ENCODE measurements around the gene CTNNBL1. TPM values are rescaled to one million over a fixed set of nuclear protein-coding genes. Genes with fewer than 3 reads are reported as not detected.
A peak's percentile ranks its signal among the peaks of the same experiment; 100 is the strongest.

CTNNBL1 gene
- total and polyA plus RNA-seq, 8 donors, result 10.5 to 148 (median 42.0) TPM

DNA sequence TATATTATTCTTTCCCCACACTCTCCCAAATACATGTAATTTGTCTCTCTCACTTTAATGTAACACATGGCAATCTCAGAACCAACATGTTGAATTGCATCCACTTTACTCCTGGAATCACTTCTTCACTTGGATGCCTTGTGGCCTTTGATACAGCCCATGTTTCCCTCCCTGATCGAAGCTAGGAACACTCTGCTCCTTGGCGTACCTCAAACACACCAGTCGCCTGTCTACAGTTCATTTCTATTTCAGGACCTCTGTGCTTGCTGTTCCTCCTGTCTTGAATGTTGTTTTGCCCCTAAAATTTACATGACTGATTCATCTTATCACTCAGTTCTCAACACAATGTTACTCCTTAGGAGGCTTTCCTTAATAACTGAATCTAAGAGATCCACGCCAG, 106.8 kb downstream of the CTNNBL1 start:
- TF ChIP-seq CTCF (IDR thresholded peaks at IDR 0.05) (no peak), POLR2A (IDR thresholded peaks at IDR 0.05) (no peak), POLR2AphosphoS5 (IDR thresholded peaks at IDR 0.05) (no peak), EP300 (IDR thresholded peaks at IDR 0.05) (no peak)
- no peak for DNase-seq
- Histone ChIP-seq H3K36me3 (peaks cover 23 to 65% (median 62%) of the 10 kb centered on the region in 4 donors), H3K9me3 (no peaks in the 10 kb centered on the region), H3K27me3 (no peaks in the 10 kb centered on the region), H3K27ac (no peak overlapping the region), H3K4me1 (no peaks in the 10 kb centered on the region), H3K4me3 (no peak overlapping the region)
- WGBS, 5 donors, result 93 to 98% (median 97%) methylated on average over 4 of the region's 4 CpGs
- intact Hi-C loops (cut with DNase I; ENCODE audit: low total_unique reads), result no loop called here

- no peaks in the 10 kb centered on the region for H3K9me3 ChIP-seq
- intact Hi-C loops (cut with DNase I; ENCODE audit: low total_unique reads), result no loop called here
- WGBS, 5 donors, result 41 to 48% (median 44%) methylated on average over 2 of the region's 2 CpGs
- peak overlapping the region in 1 of 5 donors; percentile 18 for H3K27ac ChIP-seq
- no peak for TF ChIP-seq POLR2A (IDR thresholded peaks at IDR 0.05)
- TF ChIP-seq CTCF (IDR thresholded peaks at IDR 0.05), result no peak
- no peak for TF ChIP-seq POLR2AphosphoS5 (IDR thresholded peaks at IDR 0.05)
- no peak for TF ChIP-seq EP300 (IDR thresholded peaks at IDR 0.05)
- no peaks in the 10 kb centered on the region for H3K27me3 ChIP-seq
- H3K4me3 ChIP-seq, result no peak overlapping the region
- DNase-seq, result no peak
- H3K36me3 ChIP-seq, result peaks cover 16 to 69% (median 66%) of the 10 kb centered on the region in 4 donors
- H3K4me1 ChIP-seq, result no peaks in the 10 kb centered on the region
These were observed 108.1 kb downstream of the CTNNBL1 start for GRCh38 chr20:37801921-37802320.

DNA sequence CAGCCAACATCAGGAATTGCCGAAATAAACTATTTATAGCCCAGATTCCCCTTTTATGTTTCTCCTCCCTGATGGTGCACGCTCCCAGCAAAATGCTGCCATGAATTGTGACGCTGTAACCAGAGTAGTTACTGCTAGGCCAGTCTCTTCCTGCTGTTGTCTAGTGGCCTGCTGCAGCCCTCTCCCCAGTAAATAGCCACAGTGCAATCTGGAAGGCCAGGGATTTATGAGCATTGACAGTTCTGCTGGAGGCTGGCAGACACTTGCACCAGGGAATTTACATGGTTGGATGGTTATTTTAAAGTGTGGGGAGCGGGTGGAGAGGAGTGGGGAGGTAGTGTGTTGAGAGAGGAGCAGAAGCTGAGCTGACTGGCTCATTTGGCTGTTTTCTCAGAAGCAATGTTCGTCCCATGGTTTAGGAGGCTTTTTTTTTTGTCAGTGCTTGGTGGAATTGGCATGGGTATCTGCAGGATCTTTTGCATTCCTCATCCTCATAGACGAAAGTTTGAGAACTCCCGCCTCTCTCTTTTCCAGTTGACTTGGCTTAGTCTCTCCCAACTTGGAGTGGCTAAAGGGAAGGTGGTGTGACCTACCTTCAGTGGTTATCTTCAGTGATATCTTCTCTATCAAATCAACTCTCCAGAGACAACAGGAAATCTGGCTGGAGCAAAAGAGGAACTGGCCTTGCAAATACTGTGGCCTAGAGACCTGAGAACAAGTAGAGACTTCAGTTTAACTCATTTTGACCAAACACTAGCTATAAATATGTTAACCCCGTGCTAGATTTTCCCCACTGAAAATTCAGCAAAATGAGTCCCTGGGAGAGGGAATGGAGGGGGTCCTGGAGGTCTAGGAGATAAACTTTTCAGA, 109.8 kb downstream of the CTNNBL1 start:
- Histone ChIP-seq H3K4me3 (no peak overlapping the region), H3K36me3 (peaks cover 16 to 70% (median 68%) of the 10 kb centered on the region in 4 donors), H3K27ac (no peak overlapping the region), H3K27me3 (no peaks in the 10 kb centered on the region), H3K9me3 (no peaks in the 10 kb centered on the region), H3K4me1 (no peaks in the 10 kb centered on the region)
- WGBS, 5 donors, result 79 to 89% (median 88%) methylated on average over 8 of the region's 8 CpGs
- TF ChIP-seq POLR2AphosphoS5 (IDR thresholded peaks at IDR 0.05) (no peak), CTCF (IDR thresholded peaks at IDR 0.05) (no peak), POLR2A (IDR thresholded peaks at IDR 0.05) (no peak), EP300 (IDR thresholded peaks at IDR 0.05) (no peak)
- no peak for DNase-seq
- intact Hi-C loops (cut with DNase I; ENCODE audit: low total_unique reads), result no loop called here

GRCh38 chr20:37804584-37805566, 111.0 kb downstream of the CTNNBL1 start:
- Histone ChIP-seq H3K4me1 (no peaks in the 10 kb centered on the region), H3K9me3 (no peaks in the 10 kb centered on the region), H3K27me3 (no peaks in the 10 kb centered on the region), H3K27ac (peak overlapping the region in 1 of 5 donors; percentile 18), H3K36me3 (peaks cover 11 to 73% (median 70%) of the 10 kb centered on the region in 4 donors), H3K4me3 (no peak overlapping the region)
- TF ChIP-seq CTCF (IDR thresholded peaks at IDR 0.05) (no peak), EP300 (IDR thresholded peaks at IDR 0.05) (no peak), POLR2AphosphoS5 (IDR thresholded peaks at IDR 0.05) (no peak), POLR2A (IDR thresholded peaks at IDR 0.05) (no peak)
- intact Hi-C loops (cut with DNase I; ENCODE audit: low total_unique reads), result no loop called here
- peak in 1 of 2 donors; percentile 34 for DNase-seq
- WGBS, 5 donors, result 83 to 90% (median 86%) methylated on average over 15 to 16 of the region's 16 CpGs

Data from stomach (tissue), 9 donors.